ENCODE data around the gene ENO1.
"Not testable (repeated sequence)": the region's sequence is repeated elsewhere in the genome, so short reads cannot be mapped to it uniquely, and the experiment has no call there.

The ENO1 gene

GRCh38 chr1:8823295-8823664 is 55.2 kb downstream of the ENO1 start:
- no peak for TF ChIP-seq CTCF (IDR thresholded peaks at IDR 0.05; ENCODE audit: low read length, missing control alignments)
- DNase-seq (ENCODE audit: low read depth), result no peak
- no peak overlapping the region for H3K4me3 ChIP-seq (replicated peaks; ENCODE audit: low read depth, low read length)

GRCh38 chr1:8822373-8823294 is 55.9 kb downstream of the ENO1 start:
- DNase-seq (ENCODE audit: low read depth), result peak; percentile 89
- no peak overlapping the region for H3K4me3 ChIP-seq (replicated peaks; ENCODE audit: low read depth, low read length)
- no peak for TF ChIP-seq CTCF (IDR thresholded peaks at IDR 0.05; ENCODE audit: low read length, missing control alignments)

GRCh38 chr1:8821084-8821483 is 57.4 kb downstream of the ENO1 start:
- no peak overlapping the region for H3K4me3 ChIP-seq (replicated peaks; ENCODE audit: low read depth, low read length)
- TF ChIP-seq CTCF (IDR thresholded peaks at IDR 0.05; ENCODE audit: low read length, missing control alignments), result no peak
- no peak for DNase-seq (ENCODE audit: low read depth)

- H3K4me3 ChIP-seq (replicated peaks; ENCODE audit: low read depth, low read length), result peak overlapping the region; percentile 62
- not testable (repeated sequence) for DNase-seq (ENCODE audit: low read depth)
Measured at GRCh38 chr1:8818789-8819188, 59.7 kb downstream of the ENO1 start.

- DNase-seq (ENCODE audit: low read depth), result peak; percentile 89
- peak overlapping the region; percentile 62 for H3K4me3 ChIP-seq (replicated peaks; ENCODE audit: low read depth, low read length)
- no peak for TF ChIP-seq CTCF (IDR thresholded peaks at IDR 0.05; ENCODE audit: low read length, missing control alignments)
Measured at GRCh38 chr1:8818325-8818775, 60.1 kb downstream of the ENO1 start.

- peak within 1 kb of the TSS; percentile 84 for H3K4me3 ChIP-seq (replicated peaks; ENCODE audit: low read depth, low read length)
- peak; percentile 94 for DNase-seq (ENCODE audit: low read depth)
- no peak for TF ChIP-seq CTCF (IDR thresholded peaks at IDR 0.05; ENCODE audit: low read length, missing control alignments)
Measured at GRCh38 chr1:8817412-8818324, 60.8 kb downstream of the ENO1 start, which contains the start of gene RERE. Gene RERE, minus strand, starts transcription at chr1:8817640.

- H3K4me3 ChIP-seq (replicated peaks; ENCODE audit: low read depth, low read length), result peak overlapping the region; percentile 84
- DNase-seq (ENCODE audit: low read depth), result no peak
- TF ChIP-seq CTCF (IDR thresholded peaks at IDR 0.05; ENCODE audit: low read length, missing control alignments), result no peak
Measured at GRCh38 chr1:8816831-8817411, 61.6 kb downstream of the ENO1 start.
